Adrenal gland (tissue), 12 donors: ENCODE measurements around the gene C2CD2L. TPM values are rescaled to one million over a fixed set of nuclear protein-coding genes. Genes with fewer than 3 reads are reported as not detected.

Experiments used
- DNase-seq, 7 donors: peaks; one replicate each; pipeline ENCODE4 v3.0.0-alpha.2; 2019 to 2020
- H3K27ac ChIP-seq, 5 donors: fragments of 200-600 bp; sonication (generic) in 4 of 5; 1 replicate in 3 of 5; 2 replicates in 2 of 5; pipeline versions ENCODE4 v1.5.1 to v1.8.0; 2016 to 2020; ENCODE audit warnings: mild to moderate bottlenecking in 1 of 5
- H3K27me3 ChIP-seq: fragments of 200-600 bp; 2 replicates; pipeline ENCODE4 v1.8.0; 2021
- H3K36me3 ChIP-seq, 2 donors: fragments of 200-600 bp; replicated peaks in 1 of 2; 1 replicate in 1 of 2; 2 replicates in 1 of 2; pipeline versions ENCODE4 v1.5.1 to v1.8.0; 2018 to 2022
- H3K4me1 ChIP-seq, 2 donors: fragments of 200-600 bp; replicated peaks in 1 of 2; 1 replicate in 1 of 2; 2 replicates in 1 of 2; pipeline versions ENCODE4 v1.5.1 to v1.8.0; 2018 to 2021
- H3K4me3 ChIP-seq, 4 donors: fragments of 200-600 bp; sonication (generic) in 3 of 4; one replicate each; pipeline ENCODE4 v1.5.1; 2016 to 2018
- H3K9me3 ChIP-seq, 3 donors: fragments of 200-600 bp; sonication (generic) in 1 of 3; replicated peaks in 1 of 3; 1 replicate in 2 of 3; 2 replicates in 1 of 3; pipeline versions ENCODE4 v1.5.1 to v1.8.0; 2016 to 2021
- CTCF ChIP-seq, 6 experiments: fragments of 450-650 bp in 4 of 6; fragments of 200-600 bp in 2 of 6; sonication (generic) in 1 of 6; IDR thresholded peaks; 1 replicate in 5 of 6; 2 replicates in 1 of 6; pipeline versions ENCODE4 v1.5.1 to v1.8.0; 2016 to 2021; ENCODE audit warnings: antibody characterized with exemption in 6 of 6, mild to moderate bottlenecking in 2 of 6, moderate library complexity in 1 of 6
- POLR2A ChIP-seq, 2 donors: fragments of 450-650 bp; IDR thresholded peaks; one replicate each; pipeline ENCODE4 v1.6.1; 2017; ENCODE audit warnings: antibody characterized with exemption in 2 of 2, mild to moderate bottlenecking in 2 of 2, moderate library complexity in 1 of 2
- WGBS, 4 donors: extraction: QIAGEN DNeasy Blood & Tissue Kit in 2 of 4; methylation state at CpG; one replicate each; pipeline versions ENCODE4 v1.1.5 to v1.1.7; 2013 to 2017; 5-methylcytosine and 5-hydroxymethylcytosine counted together
- intact Hi-C, 2 donors: fragments of 100-400 bp; cut with DNase I; formaldehyde crosslinking; loops; one replicate each; pipeline versions ENCODE4 v1.14.1 to v1.15.0; 2022 to 2023
- polyA plus RNA-seq, 3 donors: library from polyadenylated mRNA; stranded (reverse); fragments of 200-250 nt in 2 of 3; fragments of 350-450 nt in 1 of 3; fragmentation: Illumina TruSeq in 1 of 3; extraction: RNeasy Lipid Tissue Mini Kit (QIAGEN cat#74804) in 1 of 3; gene quantifications; one replicate each; pipeline ENCODE4 v1.2.3, GENCODE V29; 2013 to 2014
- total RNA-seq, 9 donors: library from RNA; depleted of rRNA in 4 of 9; stranded (reverse); fragments of >200 nt in 4 of 9; fragments of 120-200 nt in 1 of 9; fragmentation: NEBNext Ultra II Directional in 1 of 9; extraction: Animal tissue kit (Norgen Biotek cat#: 25700) in 1 of 9; gene quantifications; one replicate each; pipeline versions ENCODE4 v1.1.0 to v1.2.4, GENCODE V29; 2013 to 2023
- donor health status: healthy with polysubstance abuse.
- donor health status: Bipolar disorder and iron deficiency.
- donor health status: DM: yes; HTN: yes; CAD: no.
- donor health status: DM: no; HTN: no; CAD: no.
- donor health status: DM: no; HTN: no; CAD: no.
- donor health status: DM: yes; HTN: yes; CAD: no.

The C2CD2L gene
- total and polyA plus RNA-seq, 12 donors: 4.5 to 15.8 (median 11.1) TPM

- H3K4me1 ChIP-seq: peaks cover 11 to 13% of the 10 kb centered on the region in 2 donors
- TF ChIP-seq POLR2A (IDR thresholded peaks at IDR 0.05) (no peak), CTCF (IDR thresholded peaks at IDR 0.05) (no peak)
- no peaks in the 10 kb centered on the region for H3K36me3 ChIP-seq
- 41 to 58% (median 50%) methylated on average over 3 of the region's 3 CpGs for WGBS, 4 donors
- H3K9me3 ChIP-seq: no peaks in the 10 kb centered on the region
- no peak for DNase-seq
- intact Hi-C loops: loop anchor here in 1 of 2 donors (10.0 kb wide), 1 partner anchor 49 kb away; no protein-coding TSS in a partner anchor
- no peak overlapping the region for H3K27ac ChIP-seq
- no peaks in the 10 kb centered on the region for H3K27me3 ChIP-seq
- no peak overlapping the region for H3K4me3 ChIP-seq
Measured at GRCh38 chr11:119145551-119145950, 38.4 kb downstream of the C2CD2L start.

DNA sequence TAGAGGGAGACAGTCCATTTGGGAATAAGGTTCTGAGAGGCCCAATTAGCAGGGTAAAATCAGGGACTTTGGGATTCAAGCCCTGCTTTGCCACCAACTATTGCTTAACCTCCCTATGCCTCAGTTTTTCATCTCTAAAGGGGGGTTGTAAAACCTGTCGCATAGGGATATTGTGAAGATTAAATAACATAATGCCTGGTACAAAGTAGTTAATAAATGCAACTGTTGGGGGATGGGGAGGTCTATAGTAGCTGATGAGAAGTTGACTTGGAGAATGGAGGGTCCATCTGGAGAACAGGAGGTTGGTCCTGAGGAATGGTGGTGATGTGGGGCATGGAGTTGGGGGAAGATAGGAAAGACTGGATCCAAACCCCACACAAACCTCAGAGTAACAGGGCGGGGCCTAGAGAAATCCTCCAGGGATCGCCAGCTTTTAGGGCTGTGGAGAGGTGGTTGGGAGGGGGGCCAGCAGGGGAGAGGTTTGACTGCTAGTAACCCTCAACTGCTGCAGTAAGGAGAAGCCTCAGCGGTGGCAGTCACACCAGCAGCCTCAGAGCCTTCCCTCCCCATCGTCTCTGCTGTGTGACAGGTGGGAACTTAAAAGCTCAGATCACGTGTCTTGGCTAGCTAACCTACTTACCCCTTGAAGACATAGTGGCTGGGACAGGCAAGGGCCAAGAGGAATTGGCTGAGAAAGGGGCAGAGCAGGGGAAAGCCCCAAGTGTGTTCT, 40.6 kb downstream of the C2CD2L start:
- no peaks in the 10 kb centered on the region for H3K36me3 ChIP-seq

GRCh38 chr11:119148720-119149017, 41.5 kb downstream of the C2CD2L start:
- Histone ChIP-seq H3K9me3 (no peaks in the 10 kb centered on the region), H3K27me3 (no peaks in the 10 kb centered on the region), H3K4me3 (peak overlapping the region in 2 of 4 donors; percentile 31 to 60), H3K36me3 (no peaks in the 10 kb centered on the region), H3K27ac (no peak overlapping the region), H3K4me1 (peaks cover 11 to 13% of the 10 kb centered on the region in 2 donors)
- 2 to 5% (median 3%) methylated on average over 3 to 16 of the region's 16 CpGs for WGBS, 4 donors
- DNase-seq: no peak
- no peak for TF ChIP-seq CTCF (IDR thresholded peaks at IDR 0.05)
- no peak for TF ChIP-seq POLR2A (IDR thresholded peaks at IDR 0.05)
- intact Hi-C loops: loop anchor here in 1 of 2 donors (10.0 kb wide), 1 partner anchor 46 kb away; no protein-coding TSS in a partner anchor

More for the DNA sequence above, 40.6 kb downstream of the C2CD2L start:
- Histone ChIP-seq H3K27me3 (no peaks in the 10 kb centered on the region), H3K9me3 (no peaks in the 10 kb centered on the region), H3K27ac (no peak overlapping the region), H3K4me1 (peaks cover 11 to 13% of the 10 kb centered on the region in 2 donors), H3K4me3 (no peak overlapping the region)
- no peak for DNase-seq
- WGBS, 4 donors: 57 to 70% (median 64%) methylated on average over 5 to 6 of the region's 6 CpGs
- intact Hi-C loops: loop anchor here in 1 of 2 donors (10.0 kb wide), 1 partner anchor 47 kb away; no protein-coding TSS in a partner anchor
- TF ChIP-seq POLR2A (IDR thresholded peaks at IDR 0.05) (no peak), CTCF (IDR thresholded peaks at IDR 0.05) (no peak)

GRCh38 chr11:119149018-119149785, 42.1 kb downstream of the C2CD2L start, which contains the start of gene ABCG4:
TSS of gene ABCG4 (plus strand) at chr11:119149052. CDS start at chr11:119149966, 914 bp downstream.
- Histone ChIP-seq H3K9me3 (no peaks in the 10 kb centered on the region), H3K27me3 (no peaks in the 10 kb centered on the region), H3K4me3 (peak within 1 kb of the TSS in 2 of 4 donors; percentile 31 to 60), H3K27ac (no peak within 1 kb of the TSS), H3K4me1 (peaks cover 11 to 13% of the 10 kb centered on the region in 2 donors), H3K36me3 (no peaks in the 10 kb centered on the region)
- WGBS, 4 donors: 1 to 5% (median 1%) methylated on average over 8 to 73 of the region's 73 CpGs
- intact Hi-C loops: loop anchor here in 1 of 2 donors (10.0 kb wide), 1 partner anchor 46 kb away; no protein-coding TSS in a partner anchor
- TF ChIP-seq POLR2A (IDR thresholded peaks at IDR 0.05): no peak
- no peak for TF ChIP-seq CTCF (IDR thresholded peaks at IDR 0.05)
- DNase-seq: peak in 3 of 7 donors; percentile 19 to 38 (median 20)
